H1 (cell line): ENCODE measurements around the gene EVI2A. TPM values are rescaled to one million over a fixed set of nuclear protein-coding genes. Genes with fewer than 3 reads are reported as not detected.

Experiments used
- CTCF ChIA-PET: fragments of 300-600 bp; sonication (Branson Sonifier 250); formaldehyde crosslinking; loops from one replicate; lab custom pipeline; 2021; ENCODE audit not compliant: partially characterized antibody; lab: Charles Lee
- POLR2A ChIA-PET: fragments of 300-600 bp; sonication (Branson Sonifier 250); formaldehyde crosslinking; loops from one replicate; lab custom pipeline; 2021; ENCODE audit warnings: inconsistent platforms; ENCODE audit not compliant: partially characterized antibody; lab: Charles Lee
- DNase-seq, 2 experiments: peaks; one replicate each; pipeline versions ENCODE4 v3.0.0 to v3.0.0-alpha.2; 2010 to 2022; ENCODE audit warnings: low spot score in 2 of 2, low read depth in 1 of 2, mixed read lengths in 1 of 2
- FAIRE-seq: peaks from 2 replicates; lab custom pipeline; 2011; peaks lifted over from hg19 to GRCh38; lab: Jason Lieb, UNC
- H2AFZ ChIP-seq: 2 replicates; pipeline ENCODE4 v1.8.1; 2012; ENCODE audit warnings: low read length, inconsistent platforms
- H2AK5ac ChIP-seq: 2 replicates; pipeline ENCODE4 v1.6.1; 2013; ENCODE audit warnings: low read depth, low read length
- H2BK120ac ChIP-seq: replicated peaks from 2 replicates; pipeline ENCODE3; 2013; ENCODE audit warnings: low read depth, low read length, inconsistent platforms
- H2BK12ac ChIP-seq: 2 replicates; pipeline ENCODE4 v1.6.1; 2013; ENCODE audit warnings: low read depth, low read length
- H2BK15ac ChIP-seq: 2 replicates; pipeline ENCODE4 v1.6.1; 2013; ENCODE audit warnings: low read length
- H2BK20ac ChIP-seq: 2 replicates; pipeline ENCODE4 v1.6.1; 2013; ENCODE audit warnings: low read length
- H2BK5ac ChIP-seq: 2 replicates; pipeline ENCODE4 v1.6.1; 2013; ENCODE audit warnings: low read depth, low read length
- H3K14ac ChIP-seq: 2 replicates; pipeline ENCODE4 v1.6.1; 2013; ENCODE audit warnings: inconsistent platforms; ENCODE audit not compliant: insufficient read length
- H3K18ac ChIP-seq: 2 replicates; pipeline ENCODE4 v1.6.1; 2013; ENCODE audit warnings: low read length; ENCODE audit errors: extremely low read depth
- H3K23ac ChIP-seq: 2 replicates; pipeline ENCODE4 v1.6.1; 2013; ENCODE audit warnings: inconsistent platforms; ENCODE audit not compliant: insufficient read length
- H3K23me2 ChIP-seq: 2 replicates; pipeline ENCODE4 v1.6.1; 2013; ENCODE audit warnings: low read depth, low read length
- H3K27ac ChIP-seq: 2 replicates; pipeline ENCODE4 v1.6.1; 2011; ENCODE audit warnings: low read depth, low read length, inconsistent platforms
- H3K27me3 ChIP-seq, 4 experiments: replicated peaks in 1 of 4; 1 replicate in 1 of 4; 2 replicates in 3 of 4; pipeline versions ENCODE4 v1.6.1 to v1.8.1; 2011 to 2013; ENCODE audit warnings: low read length in 3 of 4, mild to moderate bottlenecking in 3 of 4, inconsistent platforms in 2 of 4, mixed read lengths in 2 of 4, moderate library complexity in 1 of 4; ENCODE audit not compliant: control insufficient read depth in 3 of 4, insufficient read depth in 3 of 4; ENCODE audit errors: extremely low read depth in 1 of 4
- H3K36me3 ChIP-seq, 4 experiments: 2 replicates each; pipeline versions ENCODE4 v1.6.1 to v1.8.1; 2011 to 2013; ENCODE audit warnings: mild to moderate bottlenecking in 4 of 4, low read length in 3 of 4, moderate library complexity in 2 of 4, control low read depth in 1 of 4, inconsistent platforms in 1 of 4; ENCODE audit not compliant: insufficient read depth in 4 of 4, control insufficient read depth in 2 of 4
- H3K4ac ChIP-seq: replicated peaks from 2 replicates; pipeline ENCODE3; 2013; ENCODE audit warnings: low read length, low read depth, mixed read lengths, inconsistent platforms; ENCODE audit not compliant: insufficient read length
- H3K4me1 ChIP-seq, 4 experiments: replicated peaks in 1 of 4; 1 replicate in 1 of 4; 2 replicates in 3 of 4; pipeline versions ENCODE4 v1.6.1 to v1.8.1; 2011 to 2013; ENCODE audit warnings: low read length in 3 of 4, inconsistent platforms in 2 of 4, mixed read lengths in 1 of 4; ENCODE audit not compliant: insufficient read depth in 4 of 4, control insufficient read depth in 3 of 4
- H3K4me2 ChIP-seq, 2 experiments: 2 replicates each; pipeline versions ENCODE4 v1.6.1 to v1.8.1; 2011 to 2013; ENCODE audit warnings: low read depth in 2 of 2, low read length in 2 of 2, control low read depth in 1 of 2, inconsistent platforms in 1 of 2, mild to moderate bottlenecking in 1 of 2; ENCODE audit not compliant: insufficient read depth in 1 of 2
- H3K4me3 ChIP-seq, 4 experiments: fragments of 200-600, 300-600 bp in 1 of 4; sonication (generic), shearing (Covaris generic), sonication (Bioruptor Twin) in 1 of 4; 2 replicates each; pipeline versions ENCODE4 v1.5.1 to v1.8.1; 2011 to 2016; ENCODE audit warnings: low read length in 4 of 4, low read depth in 3 of 4, control low read depth in 2 of 4, inconsistent platforms in 2 of 4, mild to moderate bottlenecking in 2 of 4, mixed read lengths in 1 of 4, moderate library complexity in 1 of 4; ENCODE audit not compliant: insufficient read depth in 2 of 4; ENCODE audit errors: extremely low read depth in 1 of 4
- H3K56ac ChIP-seq: replicated peaks from 2 replicates; pipeline ENCODE3; 2013; ENCODE audit warnings: low read depth, mild to moderate bottlenecking, mixed read lengths, low read length, inconsistent platforms; ENCODE audit not compliant: insufficient read length
- H3K79me1 ChIP-seq: 2 replicates; pipeline ENCODE4 v1.6.1; 2013; ENCODE audit warnings: low read depth, low read length, control low read depth
- H3K79me2 ChIP-seq, 2 experiments: 2 replicates each; pipeline versions ENCODE4 v1.6.1 to v1.8.1; 2012 to 2013; ENCODE audit warnings: low read length in 2 of 2, mild to moderate bottlenecking in 2 of 2, inconsistent platforms in 1 of 2; ENCODE audit not compliant: insufficient read depth in 2 of 2, control insufficient read depth in 1 of 2
- H3K9ac ChIP-seq, 4 experiments: replicated peaks in 1 of 4; 1 replicate in 1 of 4; 2 replicates in 3 of 4; pipeline versions ENCODE4 v1.6.1 to v1.8.1; 2011 to 2013; ENCODE audit warnings: low read depth in 3 of 4, low read length in 3 of 4, control low read depth in 2 of 4, mild to moderate bottlenecking in 2 of 4, moderate library complexity in 2 of 4, inconsistent platforms in 1 of 4; ENCODE audit errors: extremely low read depth in 1 of 4
- H3K9me3 ChIP-seq, 2 experiments: 2 replicates each; pipeline versions ENCODE4 v1.6.1 to v1.8.1; 2012 to 2013; ENCODE audit warnings: mild to moderate bottlenecking in 2 of 2, moderate library complexity in 2 of 2, control low read depth in 1 of 2, inconsistent platforms in 1 of 2, low read depth in 1 of 2, low read length in 1 of 2, mixed read lengths in 1 of 2; ENCODE audit not compliant: insufficient read depth in 2 of 2
- H4K20me1 ChIP-seq, 2 experiments: replicated peaks in 1 of 2; 2 replicates each; pipeline versions ENCODE3 to v1.8.1; 2011 to 2013; ENCODE audit warnings: inconsistent platforms in 2 of 2, low read length in 2 of 2, mild to moderate bottlenecking in 1 of 2; ENCODE audit not compliant: insufficient read depth in 2 of 2, control insufficient read depth in 1 of 2
- H4K5ac ChIP-seq: 2 replicates; pipeline ENCODE4 v1.6.1; 2013; ENCODE audit warnings: low read length, low read depth, mixed read lengths, inconsistent platforms; ENCODE audit not compliant: insufficient read length
- H4K8ac ChIP-seq: 2 replicates; pipeline ENCODE4 v1.8.0; 2013; ENCODE audit warnings: mild to moderate bottlenecking, moderate library complexity, low read length, inconsistent platforms; ENCODE audit not compliant: insufficient read depth; ENCODE audit errors: extremely low read depth
- H4K91ac ChIP-seq: replicated peaks from 2 replicates; pipeline ENCODE3; 2013; ENCODE audit warnings: low read length, mixed read lengths, inconsistent platforms; ENCODE audit not compliant: insufficient read length
- CHD2 ChIP-seq: IDR thresholded peaks from 2 replicates; pipeline ENCODE4 v1.6.1; 2012; ENCODE audit warnings: low read length, improper control_type of control experiment
- SP1 ChIP-seq: IDR thresholded peaks from 2 replicates; pipeline ENCODE4 v1.6.1; 2011; ENCODE audit warnings: low read depth, low read length
- SP4 ChIP-seq: IDR thresholded peaks from 2 replicates; pipeline ENCODE4 v1.6.1; 2012; ENCODE audit warnings: low read length, inconsistent platforms
- SUZ12 ChIP-seq: fragments of 200-600 bp; sonication (generic); IDR thresholded peaks from 2 replicates; pipeline ENCODE4 v1.6.1; 2012; ENCODE audit warnings: mild to moderate bottlenecking, inconsistent platforms, low read length, moderate library complexity, mixed read lengths
- TBP ChIP-seq: IDR thresholded peaks from 2 replicates; pipeline ENCODE4 v1.6.1; 2011; ENCODE audit warnings: low read depth, low read length, improper control_type of control experiment
- YY1 ChIP-seq: IDR thresholded peaks from 2 replicates; pipeline ENCODE4 v1.6.1; 2011; ENCODE audit warnings: low read depth, mild to moderate bottlenecking, low read length
- polyA plus RNA-seq, 7 experiments: library from polyadenylated mRNA; depleted of rRNA in 3 of 7; stranded (reverse) in 5 of 7; unstranded in 2 of 7; fragments of >200 nt in 5 of 7; fragments of 200-250 nt in 2 of 7; gene quantifications; 1 replicate in 5 of 7; 2 replicates in 1 of 7; 4 replicates in 1 of 7; pipeline versions ENCODE4 v1.2.1 to v1.2.3, GENCODE V29; 2011 to 2013; ENCODE audit warnings: missing spikeins in 2 of 7, mixed read lengths in 2 of 7
- total RNA-seq: library from RNA; stranded (reverse); fragmentation: NEBNext Ultra II Directional; extraction: Animal tissue kit (Norgen Biotek cat#: 25700); gene quantifications from 2 replicates; pipeline ENCODE4 v1.2.1, GENCODE V29; 2021
- TF ChIP-seq, protein P1 (sequence below), 3 experiments: IDR thresholded peaks; 1 replicate in 2 of 3; 2 replicates in 1 of 3; pipeline versions ENCODE4 v1.5.1 to v1.6.1; 2011; ENCODE audit warnings: low read length in 3 of 3, mild to moderate bottlenecking in 3 of 3, inconsistent platforms in 2 of 3, low read depth in 1 of 3, moderate library complexity in 1 of 3; ENCODE audit not compliant: insufficient read depth in 1 of 3; ENCODE audit errors: control extremely low read depth in 1 of 3
- TF ChIP-seq, protein P2 (sequence below): IDR thresholded peaks from 2 replicates; pipeline ENCODE4 v1.6.1; 2011; ENCODE audit warnings: low read depth, mild to moderate bottlenecking, low read length; ENCODE audit not compliant: insufficient read depth

Gene EVI2A
- total and polyA plus RNA-seq, 2 of the 8 experiments (the other 6 are each of a cell fraction or from before 2014, with no cell fraction given), result not detected

DNA sequence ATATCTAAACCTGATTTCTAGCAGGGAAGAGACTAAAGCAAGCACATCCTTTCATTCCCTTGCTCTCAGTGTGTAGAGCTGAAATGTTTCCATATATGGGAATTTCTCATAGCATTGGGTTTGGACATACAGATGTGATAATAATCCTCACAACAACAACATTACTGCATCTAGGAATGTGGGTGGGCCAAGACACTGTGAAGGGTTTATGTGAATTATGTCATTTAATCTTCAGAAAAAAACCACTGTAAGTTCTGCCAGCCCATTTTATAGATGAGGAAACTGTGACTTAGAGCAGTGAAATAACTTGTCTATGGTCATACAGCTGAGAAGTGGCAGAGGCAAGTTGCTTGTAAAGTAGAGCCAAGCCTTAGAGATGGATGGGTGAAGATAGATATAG is 29.6 kb downstream of the EVI2A start:
- no peaks in the 10 kb centered on the region for H4K20me1 ChIP-seq
- no peak overlapping the region for H3K14ac ChIP-seq
- no peak overlapping the region for H4K91ac ChIP-seq
- H2BK5ac ChIP-seq, result no peak overlapping the region
- no peak overlapping the region for H2BK120ac ChIP-seq
- H3K4me2 ChIP-seq, result no peak overlapping the region
- H3K27me3 ChIP-seq, result no peaks in the 10 kb centered on the region
- ChIA-PET CTCF (no interaction called here), POLR2A (no interaction called here)
- no peak overlapping the region for H3K4ac ChIP-seq
- no peak overlapping the region for H2AK5ac ChIP-seq
- no peak overlapping the region for H3K4me3 ChIP-seq
- H3K4me1 ChIP-seq, result peaks cover 0 to 3% (median 0%) of the 10 kb centered on the region in 4 experiments; a peak in 1 of 7 replicates
- H3K79me2 ChIP-seq, result no peaks in the 10 kb centered on the region
- no peaks in the 10 kb centered on the region for H3K23me2 ChIP-seq
- H3K56ac ChIP-seq, result no peak overlapping the region
- DNase-seq (no peak), FAIRE-seq (no peak)
- H3K9me3 ChIP-seq, result peaks cover 0 to 5% of the 10 kb centered on the region in 2 experiments; a peak in 1 of 4 replicates
- H4K5ac ChIP-seq, result no peak overlapping the region
- no peak overlapping the region for H3K18ac ChIP-seq
- H3K23ac ChIP-seq, result no peak overlapping the region
- H3K27ac ChIP-seq, result no peak overlapping the region
- H3K79me1 ChIP-seq, result no peaks in the 10 kb centered on the region
- no peak overlapping the region for H2BK20ac ChIP-seq
- no peak overlapping the region for H2BK15ac ChIP-seq
- no peak overlapping the region for H4K8ac ChIP-seq
- H2AFZ ChIP-seq, result no peak overlapping the region
- no peaks in the 10 kb centered on the region for H3K36me3 ChIP-seq
- no peak overlapping the region for H3K9ac ChIP-seq
- H2BK12ac ChIP-seq, result no peak overlapping the region
- TF ChIP-seq TBP, result no peak
- TF ChIP-seq YY1, result no peak
- TF ChIP-seq SP4, result no peak
- TF ChIP-seq, protein P1, sequence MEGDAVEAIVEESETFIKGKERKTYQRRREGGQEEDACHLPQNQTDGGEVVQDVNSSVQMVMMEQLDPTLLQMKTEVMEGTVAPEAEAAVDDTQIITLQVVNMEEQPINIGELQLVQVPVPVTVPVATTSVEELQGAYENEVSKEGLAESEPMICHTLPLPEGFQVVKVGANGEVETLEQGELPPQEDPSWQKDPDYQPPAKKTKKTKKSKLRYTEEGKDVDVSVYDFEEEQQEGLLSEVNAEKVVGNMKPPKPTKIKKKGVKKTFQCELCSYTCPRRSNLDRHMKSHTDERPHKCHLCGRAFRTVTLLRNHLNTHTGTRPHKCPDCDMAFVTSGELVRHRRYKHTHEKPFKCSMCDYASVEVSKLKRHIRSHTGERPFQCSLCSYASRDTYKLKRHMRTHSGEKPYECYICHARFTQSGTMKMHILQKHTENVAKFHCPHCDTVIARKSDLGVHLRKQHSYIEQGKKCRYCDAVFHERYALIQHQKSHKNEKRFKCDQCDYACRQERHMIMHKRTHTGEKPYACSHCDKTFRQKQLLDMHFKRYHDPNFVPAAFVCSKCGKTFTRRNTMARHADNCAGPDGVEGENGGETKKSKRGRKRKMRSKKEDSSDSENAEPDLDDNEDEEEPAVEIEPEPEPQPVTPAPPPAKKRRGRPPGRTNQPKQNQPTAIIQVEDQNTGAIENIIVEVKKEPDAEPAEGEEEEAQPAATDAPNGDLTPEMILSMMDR (IDR thresholded peaks at IDR 0.05; ENCODE audit: control extremely low read depth in 1 of 3, insufficient read depth in 1 of 3, low read depth in 1 of 3, low read length in 3 of 3), result no peak
- TF ChIP-seq, protein P2, sequence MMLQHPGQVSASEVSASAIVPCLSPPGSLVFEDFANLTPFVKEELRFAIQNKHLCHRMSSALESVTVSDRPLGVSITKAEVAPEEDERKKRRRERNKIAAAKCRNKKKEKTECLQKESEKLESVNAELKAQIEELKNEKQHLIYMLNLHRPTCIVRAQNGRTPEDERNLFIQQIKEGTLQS, result no peak
- TF ChIP-seq CHD2, result no peak
- no peak for TF ChIP-seq SP1
- no peak for TF ChIP-seq SUZ12
